Chondrocyte (in vitro differentiated cells): ENCODE measurements around the gene NAV2. TPM values are rescaled to one million over a fixed set of nuclear protein-coding genes. Genes with fewer than 3 reads are reported as not detected.

Experiments
- DNase-seq: peaks from one replicate; pipeline ENCODE4 v3.0.0; 2021; ENCODE audit warnings: mixed read lengths, low spot score
- H3K27ac Mint-ChIP-seq: one replicate; pipeline ENCODE4 v1.8.0; 2021; ENCODE audit warnings: mild to moderate bottlenecking, moderate library complexity, mixed read lengths; ENCODE audit not compliant: unreplicated experiment
- H3K27me3 Mint-ChIP-seq: 2 replicates; pipeline ENCODE4 v1.8.0; 2021; ENCODE audit warnings: low read depth, mixed read lengths
- H3K36me3 Mint-ChIP-seq: 2 replicates; pipeline ENCODE4 v1.8.0; 2021; ENCODE audit warnings: low read depth, mixed read lengths
- H3K4me1 Mint-ChIP-seq: 2 replicates; pipeline ENCODE4 v1.8.0; 2021; ENCODE audit warnings: low read depth, mild to moderate bottlenecking, mixed read lengths
- H3K4me3 Mint-ChIP-seq: one replicate; pipeline ENCODE4 v1.8.0; 2021; ENCODE audit warnings: mild to moderate bottlenecking, moderate library complexity, mixed read lengths; ENCODE audit not compliant: unreplicated experiment
- H3K9me3 Mint-ChIP-seq: 2 replicates; pipeline ENCODE4 v1.8.0; 2021; ENCODE audit warnings: low read depth, mixed read lengths
- CTCF ChIP-seq: fragments of 200-600 bp; sonication (generic); IDR thresholded peaks from 2 replicates; pipeline ENCODE4 v1.5.0; 2021; ENCODE audit warnings: antibody characterized with exemption, mild to moderate bottlenecking, moderate library complexity
- total RNA-seq: library from RNA; stranded (reverse); gene quantifications from 3 replicates; pipeline ENCODE4 v1.2.1, GENCODE V29; 2021

Gene NAV2
- total RNA-seq, 1 donor from 2014 or later: 87.0 TPM

GRCh38 chr11:19929147-19929546 lies 216.5 kb downstream of the NAV2 start:
- peak overlapping the region; percentile 82 for H3K27ac Mint-ChIP-seq
- DNase-seq: no peak

GRCh38 chr11:19929655-19930054 lies 217.0 kb downstream of the NAV2 start:
- no peak overlapping the region for H3K4me3 Mint-ChIP-seq
- peak overlapping the region; percentile 82 for H3K27ac Mint-ChIP-seq
- H3K27me3 Mint-ChIP-seq: no peaks in the 10 kb centered on the region
- DNase-seq: no peak
- H3K36me3 Mint-ChIP-seq: peaks cover 14% of the 10 kb centered on the region
- TF ChIP-seq CTCF: no peak
- H3K9me3 Mint-ChIP-seq: no peaks in the 10 kb centered on the region
- peaks cover 56% of the 10 kb centered on the region for H3K4me1 Mint-ChIP-seq

More at GRCh38 chr11:19929147-19929546, 216.5 kb downstream of the NAV2 start:
- H3K36me3 Mint-ChIP-seq: peaks cover 11% of the 10 kb centered on the region
- no peak overlapping the region for H3K4me3 Mint-ChIP-seq
- TF ChIP-seq CTCF: no peak
- no peaks in the 10 kb centered on the region for H3K27me3 Mint-ChIP-seq
- no peaks in the 10 kb centered on the region for H3K9me3 Mint-ChIP-seq
- peaks cover 59% of the 10 kb centered on the region for H3K4me1 Mint-ChIP-seq

GRCh38 chr11:19931141-19931770 lies 218.6 kb downstream of the NAV2 start:
- peak overlapping the region; percentile 92 for H3K27ac Mint-ChIP-seq
- DNase-seq: no peak

GRCh38 chr11:19931771-19932369 lies 219.2 kb downstream of the NAV2 start:
- DNase-seq: no peak
- Mint-ChIP-seq H3K27me3 (no peaks in the 10 kb centered on the region), H3K4me1 (peaks cover 51% of the 10 kb centered on the region), H3K4me3 (peak overlapping the region; percentile 35), H3K36me3 (peaks cover 18% of the 10 kb centered on the region), H3K9me3 (no peaks in the 10 kb centered on the region), H3K27ac (peak overlapping the region; percentile 92)
- TF ChIP-seq CTCF: no peak

More at GRCh38 chr11:19931141-19931770, 218.6 kb downstream of the NAV2 start:
- H3K4me3 Mint-ChIP-seq: no peak overlapping the region
- peaks cover 57% of the 10 kb centered on the region for H3K4me1 Mint-ChIP-seq
- H3K9me3 Mint-ChIP-seq: no peaks in the 10 kb centered on the region
- H3K36me3 Mint-ChIP-seq: peaks cover 18% of the 10 kb centered on the region
- no peak for TF ChIP-seq CTCF
- no peaks in the 10 kb centered on the region for H3K27me3 Mint-ChIP-seq

- H3K4me1 Mint-ChIP-seq: peaks cover 50% of the 10 kb centered on the region
- no peak for TF ChIP-seq CTCF
- no peaks in the 10 kb centered on the region for H3K9me3 Mint-ChIP-seq
- no peaks in the 10 kb centered on the region for H3K27me3 Mint-ChIP-seq
- H3K36me3 Mint-ChIP-seq: peaks cover 22% of the 10 kb centered on the region
- no peak overlapping the region for H3K4me3 Mint-ChIP-seq
- DNase-seq: no peak
- H3K27ac Mint-ChIP-seq: no peak overlapping the region
These were observed 220.6 kb downstream of the NAV2 start for GRCh38 chr11:19933132-19933735.
